Right lung (tissue), 5 donors: Measurements from ENCODE around the gene DMXL1. TPM values are rescaled to one million over a fixed set of nuclear protein-coding genes. Genes with fewer than 3 reads are reported as not detected.
A peak's percentile ranks its signal among the peaks of the same experiment; 100 is the strongest.

Source experiments
- DNase-seq, 2 donors: peaks; one replicate each; pipeline ENCODE4 v3.0.0-alpha.2; 2013
- polyA plus RNA-seq, 5 donors: library from polyadenylated mRNA; unstranded; fragments of 120-200 nt; gene quantifications; one replicate each; pipeline versions ENCODE4 v1.2.1 to v1.2.3, GENCODE V29; 2013; ENCODE audit warnings: inconsistent platforms in 1 of 5, low replicate concordance in 1 of 5; ENCODE audit not compliant: insufficient read length in 5 of 5, insufficient read depth in 1 of 5

The DMXL1 gene
- polyA plus RNA-seq, 5 donors, result 33.2 to 44.1 (median 40.8) TPM

DNA sequence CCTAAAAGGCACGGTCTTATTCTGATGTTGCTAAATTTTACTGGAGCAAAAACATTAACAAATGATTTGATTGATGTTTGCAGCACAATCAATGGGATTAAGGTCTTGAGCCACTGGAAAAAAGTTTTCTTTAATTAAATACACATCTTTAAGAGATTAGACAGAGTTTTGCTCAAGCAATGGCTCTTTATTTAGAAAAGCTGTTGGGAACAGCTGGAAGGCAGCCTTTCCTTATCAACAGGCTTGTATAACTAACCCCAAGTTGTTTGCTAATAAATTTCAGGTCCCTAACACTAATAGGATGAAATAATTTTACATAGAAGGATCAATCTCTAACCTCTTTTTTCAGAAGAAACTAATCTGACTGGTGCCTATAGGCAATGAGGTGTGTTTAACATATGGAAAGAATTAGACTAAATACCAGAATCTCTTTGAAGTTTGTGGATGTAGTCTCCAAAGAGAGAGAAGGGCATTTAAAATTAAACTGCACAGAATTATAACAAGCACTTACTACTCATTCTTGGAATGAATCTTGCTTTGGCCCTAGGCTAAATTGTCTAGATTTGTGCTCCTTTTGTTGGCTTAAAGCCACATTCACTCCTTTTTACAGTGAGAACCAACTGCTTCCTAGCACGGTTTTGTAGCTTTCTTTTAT is 217.6 kb downstream of the DMXL1 start:
- DNase-seq, result peak; percentile 49 to 58

DNA sequence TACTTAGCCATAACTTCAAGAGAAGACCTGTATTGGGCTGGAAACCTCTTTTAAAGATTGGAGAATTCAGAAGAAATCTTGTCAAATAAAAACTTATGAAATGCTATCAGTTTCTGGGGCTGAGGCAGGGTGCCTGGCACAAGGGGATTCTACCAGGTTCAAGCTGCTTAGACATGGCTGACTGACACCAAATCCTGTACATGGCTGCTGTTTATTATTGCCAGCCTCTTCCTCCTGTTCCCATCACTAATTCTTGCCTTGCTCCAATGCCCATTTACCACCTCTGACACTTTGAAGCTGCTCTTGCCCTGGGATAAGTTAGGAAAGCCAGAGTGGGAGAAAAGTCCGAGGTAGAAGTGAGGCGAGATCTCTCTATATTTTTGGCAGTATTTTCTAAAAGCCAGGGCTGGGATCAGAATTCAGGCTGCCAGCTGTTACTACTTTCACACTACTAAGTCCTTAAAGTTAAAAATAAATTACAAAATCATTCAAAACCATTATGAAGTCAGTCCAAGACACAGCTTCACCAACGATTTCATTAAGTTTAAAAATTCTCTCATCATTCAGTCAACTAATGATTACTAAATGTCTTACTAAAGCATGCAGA is 218.7 kb downstream of the DMXL1 start:
- DNase-seq, result no peak

DNA sequence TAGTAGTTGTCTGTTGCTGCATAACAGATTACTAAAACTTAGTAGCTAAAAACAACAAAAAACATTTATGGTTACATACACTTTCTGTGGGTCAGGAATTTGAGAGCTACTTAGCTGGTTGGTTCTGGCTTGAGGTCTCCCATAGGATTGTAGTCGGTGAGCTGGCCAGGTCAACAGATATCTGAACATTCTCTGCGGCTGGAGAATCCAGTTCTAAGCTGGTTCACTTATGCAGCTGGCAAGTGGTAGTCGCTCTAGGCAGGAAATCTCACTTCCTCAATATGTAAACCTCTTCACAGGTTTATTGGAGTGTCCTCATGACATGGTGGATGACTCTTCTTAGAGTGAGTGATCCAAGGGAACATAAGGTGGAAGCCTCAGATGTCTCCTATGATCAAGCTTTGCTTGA is 219.3 kb downstream of the DMXL1 start:
- DNase-seq, result no peak

GRCh38 chr5:119290607-119291006 is 219.7 kb downstream of the DMXL1 start:
- no peak for DNase-seq

- DNase-seq, result no peak
Measured at GRCh38 chr5:119291056-119291455, 220.2 kb downstream of the DMXL1 start.

- no peak for DNase-seq
Measured at GRCh38 chr5:119291877-119292276, 221.0 kb downstream of the DMXL1 start.

DNA sequence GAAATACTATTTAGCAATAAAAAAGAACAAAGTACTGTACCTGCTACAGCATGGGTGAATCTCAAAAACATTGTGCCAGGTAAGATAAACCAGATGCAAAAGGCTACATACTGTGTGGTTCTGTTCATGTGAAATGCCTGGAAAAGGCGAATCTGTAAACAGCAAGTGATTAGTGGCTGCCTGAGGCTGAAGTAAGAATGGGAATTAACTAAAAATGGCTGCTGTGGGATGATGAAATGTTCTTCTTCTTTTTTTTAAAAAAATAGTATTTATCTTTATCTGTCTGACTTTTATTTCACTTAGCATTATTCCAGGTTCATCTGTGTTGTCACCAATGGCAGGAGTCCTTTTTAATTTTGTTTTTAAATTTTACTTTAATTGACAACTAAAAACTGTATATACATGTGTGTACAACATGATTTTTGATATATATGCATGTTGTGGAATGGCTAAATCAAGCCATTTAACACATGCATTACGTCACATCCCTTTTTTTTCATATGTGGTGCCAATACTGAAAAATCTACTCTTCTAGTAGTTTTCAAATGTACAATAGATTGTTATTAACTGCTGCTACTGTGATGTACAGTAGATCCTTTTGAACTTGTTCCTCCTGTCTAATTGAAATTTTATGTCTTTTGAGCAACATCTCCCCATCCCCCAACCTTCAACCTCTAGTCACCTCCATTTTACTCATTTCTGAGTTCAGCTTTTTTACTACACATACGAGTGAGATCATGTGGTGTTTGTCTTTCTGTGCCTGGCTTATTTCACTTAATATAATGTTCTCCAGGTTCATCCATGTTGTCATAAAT is 222.0 kb downstream of the DMXL1 start:
- no peak for DNase-seq

DNA sequence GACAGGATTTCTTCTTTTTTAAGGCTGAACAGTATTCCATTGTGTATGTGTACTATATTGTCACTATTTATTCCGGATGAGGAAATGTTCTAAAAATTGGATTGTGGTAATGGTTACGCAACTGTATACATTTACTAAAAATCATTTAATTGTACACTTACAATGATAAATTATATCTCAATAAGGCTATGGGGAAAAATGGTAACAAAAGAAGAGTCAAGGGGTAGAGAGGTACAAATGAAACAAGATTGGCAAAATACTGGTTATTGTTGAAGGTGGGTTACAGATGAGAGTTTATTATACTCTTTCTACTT is 222.6 kb downstream of the DMXL1 start:
- DNase-seq, result no peak

Other genes with a start within 250 kb of the DMXL1 start
- gene DTWD2, start 82.5 kb upstream of the DMXL1 start, polyA plus RNA-seq, result 1 to 10 TPM; 5.8 to 7.8 (median 6.1) TPM